GM12878 (cell line): Measurements from ENCODE around the gene COL7A1.

Experiments used
- YY1 ChIP-seq: IDR thresholded peaks from 2 replicates; pipeline ENCODE4 v1.6.1; 2011; ENCODE audit warnings: low read depth, mild to moderate bottlenecking, low read length
- TF ChIP-seq, protein P1 (sequence below): IDR thresholded peaks from 2 replicates; pipeline ENCODE4 v1.6.1; 2012; ENCODE audit warnings: low read depth, low read length, improper control_type of control experiment
- TF ChIP-seq, protein P2 (sequence below): IDR thresholded peaks from 2 replicates; pipeline ENCODE4 v1.6.1; 2012; ENCODE audit warnings: mild to moderate bottlenecking, low read depth, low read length
- TF ChIP-seq, protein P3 (sequence below), 3 experiments: IDR thresholded peaks in 2 of 3; conservative IDR thresholded peaks in 1 of 3; 2 replicates each; pipeline ENCODE4 v1.5.1; 2011; ENCODE audit warnings: low read depth in 3 of 3, low read length in 3 of 3, mild to moderate bottlenecking in 3 of 3, control low read depth in 2 of 3, moderate library complexity in 2 of 3, inconsistent platforms in 1 of 3, mixed read lengths in 1 of 3; ENCODE audit not compliant: control insufficient read depth in 2 of 3, insufficient read depth in 1 of 3; ENCODE audit errors: extremely low read depth in 1 of 3

DNA sequence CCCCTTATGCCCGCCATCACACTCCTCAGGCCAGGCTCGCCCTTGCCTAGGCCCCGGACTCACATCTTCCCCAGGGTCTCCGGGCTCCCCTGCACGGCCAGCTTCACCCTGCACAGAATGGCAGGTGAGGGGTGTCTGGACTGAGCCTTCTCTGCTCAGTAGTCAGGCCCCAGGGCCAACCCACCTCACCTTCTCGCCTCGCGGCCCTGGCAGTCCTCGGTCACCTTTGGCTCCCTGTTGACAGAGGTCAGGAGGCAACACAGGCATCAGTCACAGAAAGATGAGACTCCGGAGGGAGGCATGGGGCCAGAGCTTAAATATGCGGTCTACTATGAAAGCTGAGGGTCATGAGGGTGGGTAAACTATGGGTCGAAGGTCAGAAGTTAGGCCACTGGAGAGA is 23.2 kb downstream of the COL7A1 start:
- TF ChIP-seq, protein P1, sequence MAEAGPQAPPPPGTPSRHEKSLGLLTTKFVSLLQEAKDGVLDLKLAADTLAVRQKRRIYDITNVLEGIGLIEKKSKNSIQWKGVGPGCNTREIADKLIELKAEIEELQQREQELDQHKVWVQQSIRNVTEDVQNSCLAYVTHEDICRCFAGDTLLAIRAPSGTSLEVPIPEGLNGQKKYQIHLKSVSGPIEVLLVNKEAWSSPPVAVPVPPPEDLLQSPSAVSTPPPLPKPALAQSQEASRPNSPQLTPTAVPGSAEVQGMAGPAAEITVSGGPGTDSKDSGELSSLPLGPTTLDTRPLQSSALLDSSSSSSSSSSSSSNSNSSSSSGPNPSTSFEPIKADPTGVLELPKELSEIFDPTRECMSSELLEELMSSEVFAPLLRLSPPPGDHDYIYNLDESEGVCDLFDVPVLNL = no peak
- TF ChIP-seq, protein P2, sequence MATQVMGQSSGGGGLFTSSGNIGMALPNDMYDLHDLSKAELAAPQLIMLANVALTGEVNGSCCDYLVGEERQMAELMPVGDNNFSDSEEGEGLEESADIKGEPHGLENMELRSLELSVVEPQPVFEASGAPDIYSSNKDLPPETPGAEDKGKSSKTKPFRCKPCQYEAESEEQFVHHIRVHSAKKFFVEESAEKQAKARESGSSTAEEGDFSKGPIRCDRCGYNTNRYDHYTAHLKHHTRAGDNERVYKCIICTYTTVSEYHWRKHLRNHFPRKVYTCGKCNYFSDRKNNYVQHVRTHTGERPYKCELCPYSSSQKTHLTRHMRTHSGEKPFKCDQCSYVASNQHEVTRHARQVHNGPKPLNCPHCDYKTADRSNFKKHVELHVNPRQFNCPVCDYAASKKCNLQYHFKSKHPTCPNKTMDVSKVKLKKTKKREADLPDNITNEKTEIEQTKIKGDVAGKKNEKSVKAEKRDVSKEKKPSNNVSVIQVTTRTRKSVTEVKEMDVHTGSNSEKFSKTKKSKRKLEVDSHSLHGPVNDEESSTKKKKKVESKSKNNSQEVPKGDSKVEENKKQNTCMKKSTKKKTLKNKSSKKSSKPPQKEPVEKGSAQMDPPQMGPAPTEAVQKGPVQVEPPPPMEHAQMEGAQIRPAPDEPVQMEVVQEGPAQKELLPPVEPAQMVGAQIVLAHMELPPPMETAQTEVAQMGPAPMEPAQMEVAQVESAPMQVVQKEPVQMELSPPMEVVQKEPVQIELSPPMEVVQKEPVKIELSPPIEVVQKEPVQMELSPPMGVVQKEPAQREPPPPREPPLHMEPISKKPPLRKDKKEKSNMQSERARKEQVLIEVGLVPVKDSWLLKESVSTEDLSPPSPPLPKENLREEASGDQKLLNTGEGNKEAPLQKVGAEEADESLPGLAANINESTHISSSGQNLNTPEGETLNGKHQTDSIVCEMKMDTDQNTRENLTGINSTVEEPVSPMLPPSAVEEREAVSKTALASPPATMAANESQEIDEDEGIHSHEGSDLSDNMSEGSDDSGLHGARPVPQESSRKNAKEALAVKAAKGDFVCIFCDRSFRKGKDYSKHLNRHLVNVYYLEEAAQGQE = no peak
- TF ChIP-seq, protein P3, sequence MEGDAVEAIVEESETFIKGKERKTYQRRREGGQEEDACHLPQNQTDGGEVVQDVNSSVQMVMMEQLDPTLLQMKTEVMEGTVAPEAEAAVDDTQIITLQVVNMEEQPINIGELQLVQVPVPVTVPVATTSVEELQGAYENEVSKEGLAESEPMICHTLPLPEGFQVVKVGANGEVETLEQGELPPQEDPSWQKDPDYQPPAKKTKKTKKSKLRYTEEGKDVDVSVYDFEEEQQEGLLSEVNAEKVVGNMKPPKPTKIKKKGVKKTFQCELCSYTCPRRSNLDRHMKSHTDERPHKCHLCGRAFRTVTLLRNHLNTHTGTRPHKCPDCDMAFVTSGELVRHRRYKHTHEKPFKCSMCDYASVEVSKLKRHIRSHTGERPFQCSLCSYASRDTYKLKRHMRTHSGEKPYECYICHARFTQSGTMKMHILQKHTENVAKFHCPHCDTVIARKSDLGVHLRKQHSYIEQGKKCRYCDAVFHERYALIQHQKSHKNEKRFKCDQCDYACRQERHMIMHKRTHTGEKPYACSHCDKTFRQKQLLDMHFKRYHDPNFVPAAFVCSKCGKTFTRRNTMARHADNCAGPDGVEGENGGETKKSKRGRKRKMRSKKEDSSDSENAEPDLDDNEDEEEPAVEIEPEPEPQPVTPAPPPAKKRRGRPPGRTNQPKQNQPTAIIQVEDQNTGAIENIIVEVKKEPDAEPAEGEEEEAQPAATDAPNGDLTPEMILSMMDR (IDR thresholded peaks at IDR 0.05 in 2 of 3, conservative IDR thresholded peaks at IDR 0.05 in 1 of 3; ENCODE audit: control insufficient read depth in 2 of 3, extremely low read depth in 1 of 3, insufficient read depth in 1 of 3, low read depth in 3 of 3, low read length in 3 of 3) = no peak
- TF ChIP-seq YY1 = no peak
